PC-3 (cell line): ENCODE measurements around the gene ISCA2. TPM values are rescaled to one million over a fixed set of nuclear protein-coding genes. Genes with fewer than 3 reads are reported as not detected.

Source experiments
- ATAC-seq: fragments of 200-7000 bp; cut with Tn5 transposase; 2 replicates; pipeline ENCODE4 v1.9.1; 2020; ENCODE audit warnings: mild to moderate bottlenecking, moderate library complexity
- BruUV-seq: library from RNA; stranded (reverse); fragments of 400-500 nt; replicated peaks from 2 replicates; lab custom pipeline; 2021; lab: Mats Ljungman, UMichigan
- CTCF ChIA-PET: fragments of 300-600 bp; sonication (Branson Sonifier 250); formaldehyde crosslinking; loops from one replicate; lab custom pipeline; 2022; ENCODE audit warnings: antibody characterized with exemption; lab: Charles Lee
- POLR2A ChIA-PET: fragments of 300-600 bp; sonication (Branson Sonifier 250); formaldehyde crosslinking; loops from one replicate; lab custom pipeline; 2022; ENCODE audit warnings: antibody characterized with exemption; ENCODE audit not compliant: unreplicated experiment; lab: Charles Lee
- DNase-seq: peaks from one replicate; pipeline ENCODE4 v3.0.0-alpha.2; 2015
- H2AFZ ChIP-seq: fragments of 300-600 bp; sonication (generic); 2 replicates; pipeline ENCODE4 v1.6.0; 2016; ENCODE audit warnings: antibody characterized with exemption, low read length
- H3F3A ChIP-seq: fragments of 300-600 bp; sonication (generic); one replicate; pipeline ENCODE4 v1.6.0; 2017; ENCODE audit warnings: antibody characterized with exemption, low read length, control low read depth, mild to moderate bottlenecking; ENCODE audit not compliant: unreplicated experiment
- H3K27ac ChIP-seq: fragments of 300-600 bp; sonication (generic); 2 replicates; pipeline ENCODE4 v1.5.1; 2016; ENCODE audit warnings: mild to moderate bottlenecking, low read length
- H3K27me3 ChIP-seq: fragments of 300-600 bp; sonication (generic); 2 replicates; pipeline ENCODE4 v1.6.1; 2016; ENCODE audit warnings: low read length, mixed read lengths
- H3K36me3 ChIP-seq: fragments of 300-600 bp; sonication (generic); 2 replicates; pipeline ENCODE4 v1.6.1; 2016; ENCODE audit warnings: low read depth, mixed run types, low read length, mixed read lengths
- H3K4me1 ChIP-seq: fragments of 300-600 bp; sonication (generic); 2 replicates; pipeline ENCODE4 v1.5.1; 2016; ENCODE audit warnings: low read length; ENCODE audit not compliant: insufficient read depth
- H3K4me2 ChIP-seq: fragments of 300-600 bp; sonication (generic); 2 replicates; pipeline ENCODE4 v1.6.0; 2016; ENCODE audit warnings: low read length
- H3K4me3 ChIP-seq: fragments of 300-600 bp; sonication (generic); 2 replicates; pipeline ENCODE4 v1.5.1; 2016; ENCODE audit warnings: mild to moderate bottlenecking, low read length, mixed read lengths
- H3K79me2 ChIP-seq: fragments of 300-600 bp; sonication (generic); 2 replicates; pipeline ENCODE4 v1.6.1; 2017; ENCODE audit warnings: low read length, mixed read lengths
- H3K9ac ChIP-seq: fragments of 300-600 bp; sonication (generic); 2 replicates; pipeline ENCODE4 v1.6.0; 2016; ENCODE audit warnings: mild to moderate bottlenecking, low read length
- H3K9me2 ChIP-seq: fragments of 300-600 bp; sonication (generic); replicated peaks from 2 replicates; pipeline ENCODE4 v1.6.1; 2016; ENCODE audit warnings: mixed run types, low read length, mixed read lengths
- H3K9me3 ChIP-seq: fragments of 300-600 bp; sonication (generic); 2 replicates; pipeline ENCODE4 v1.6.1; 2016; ENCODE audit warnings: low read length, mixed read lengths
- H4K20me1 ChIP-seq: fragments of 300-600 bp; sonication (generic); 2 replicates; pipeline ENCODE4 v1.6.1; 2016; ENCODE audit warnings: low read length, mixed read lengths
- CTCF ChIP-seq: fragments of 300-600 bp; sonication (generic); conservative IDR thresholded peaks from 2 replicates; pipeline ENCODE4 v1.5.1; 2017; ENCODE audit warnings: antibody characterized with exemption, low read depth, mild to moderate bottlenecking, low read length
- EZH2 ChIP-seq: fragments of 300-600 bp; sonication (generic); IDR thresholded peaks from one replicate; pipeline ENCODE4 v1.6.1; 2017; ENCODE audit warnings: antibody characterized with exemption, mild to moderate bottlenecking, low read length; ENCODE audit not compliant: unreplicated experiment
- EZH2phosphoT487 ChIP-seq: fragments of 300-600 bp; sonication (generic); IDR thresholded peaks from 2 replicates; pipeline ENCODE4 v1.6.1; 2018; ENCODE audit warnings: mild to moderate bottlenecking, antibody characterized with exemption, low read length, borderline replicate concordance
- intact Hi-C: fragments of 100-400 bp; cut with micrococcal nuclease; formaldehyde crosslinking; loops from 2 replicates; pipeline ENCODE4 v1.9.0; 2023
- total RNA-seq: library from RNA; depleted of rRNA; stranded (reverse); fragments of >200 nt; gene quantifications from 2 replicates; pipeline ENCODE4 v1.2.3, GENCODE V29; 2014

ISCA2 gene
- total RNA-seq, 1 experiment from 2014 or later, result 30.1 TPM

- Histone ChIP-seq H3K4me2 (no peak overlapping the region), H3K9me2 (no peaks in the 10 kb centered on the region), H3K27ac (no peak overlapping the region), H3F3A (no peaks in the 10 kb centered on the region), H3K36me3 (no peaks in the 10 kb centered on the region), H2AFZ (no peak overlapping the region), H4K20me1 (no peaks in the 10 kb centered on the region), H3K9me3 (no peaks in the 10 kb centered on the region), H3K4me1 (no peaks in the 10 kb centered on the region), H3K79me2 (no peaks in the 10 kb centered on the region), H3K4me3 (no peak overlapping the region), H3K9ac (no peak overlapping the region), H3K27me3 (no peaks in the 10 kb centered on the region)
- no peak for DNase-seq
- TF ChIP-seq EZH2, result no peak
- no peak for TF ChIP-seq CTCF
- no peak for TF ChIP-seq EZH2phosphoT487
- ChIA-PET CTCF (interaction anchor here (2.0 kb wide), 1 partner anchor 106 kb away, joined by 8 read pairs; no protein-coding TSS in a partner anchor), POLR2A (no interaction called here)
- ATAC-seq, result no peak
- BruUV-seq, result no TSS peak
- intact Hi-C loops, result loop anchor here (5.0 kb wide), 1 partner anchor 209 kb away; the partner anchor contains the start of genes AREL1 and FCF1
Measured at GRCh38 chr14:74503291-74503937, 9.8 kb downstream of the ISCA2 start.

GRCh38 chr14:74503938-74504335 is 10.4 kb downstream of the ISCA2 start:
- H2AFZ ChIP-seq, result no peak overlapping the region
- CTCF ChIA-PET, result no interaction called here

More at GRCh38 chr14:74503938-74504335, 10.4 kb downstream of the ISCA2 start:
- H3K9me2 ChIP-seq, result no peaks in the 10 kb centered on the region
- DNase-seq (no peak), ATAC-seq (no peak)
- TF ChIP-seq CTCF (no peak), EZH2phosphoT487 (no peak), EZH2 (no peak)
- H3F3A ChIP-seq, result no peaks in the 10 kb centered on the region
- no TSS peak for BruUV-seq
- no peak overlapping the region for H3K27ac ChIP-seq
- no peaks in the 10 kb centered on the region for H3K36me3 ChIP-seq
- no peaks in the 10 kb centered on the region for H4K20me1 ChIP-seq
- no peak overlapping the region for H3K4me2 ChIP-seq
- H3K4me1 ChIP-seq, result no peaks in the 10 kb centered on the region
- H3K9ac ChIP-seq, result no peak overlapping the region
- no peaks in the 10 kb centered on the region for H3K9me3 ChIP-seq
- no peak overlapping the region for H3K4me3 ChIP-seq
- POLR2A ChIA-PET, result no interaction called here
- no peaks in the 10 kb centered on the region for H3K79me2 ChIP-seq
- intact Hi-C loops, result loop anchor here (5.0 kb wide), 1 partner anchor 208 kb away; the partner anchor contains the start of genes AREL1 and FCF1
- no peaks in the 10 kb centered on the region for H3K27me3 ChIP-seq
